GM19452 (cell line): ENCODE data around the gene BOD1L1.

Source experiments
- ATAC-seq: cut with Tn5 transposase; IDR thresholded peaks from one replicate; pipeline ENCODE4 v1.9.1; 2021; ENCODE audit not compliant: unreplicated experiment

Gene BOD1L1

GRCh38 chr4:13540446-13541175 is 86.9 kb downstream of the BOD1L1 start:
- ATAC-seq: no peak

GRCh38 chr4:13539619-13540445 is 87.7 kb downstream of the BOD1L1 start:
- no peak for ATAC-seq

GRCh38 chr4:13539047-13539618 is 88.4 kb downstream of the BOD1L1 start:
- no peak for ATAC-seq

- ATAC-seq: no peak
Measured at GRCh38 chr4:13538427-13538973, 89.0 kb downstream of the BOD1L1 start.

- no peak for ATAC-seq
Measured at GRCh38 chr4:13537832-13538177, 89.7 kb downstream of the BOD1L1 start.

GRCh38 chr4:13537011-13537831 is 90.3 kb downstream of the BOD1L1 start:
- no peak for ATAC-seq

GRCh38 chr4:13536607-13537006 is 90.9 kb downstream of the BOD1L1 start:
- no peak for ATAC-seq

GRCh38 chr4:13535708-13536361 is 91.7 kb downstream of the BOD1L1 start:
- no peak for ATAC-seq

- no peak for ATAC-seq
Measured at GRCh38 chr4:13535118-13535517, 92.4 kb downstream of the BOD1L1 start.

- no peak for ATAC-seq
Measured at GRCh38 chr4:13534344-13535063, 93.0 kb downstream of the BOD1L1 start.

- no peak for ATAC-seq
Measured at GRCh38 chr4:13533670-13534343, 93.7 kb downstream of the BOD1L1 start.

- ATAC-seq: no peak
Measured at GRCh38 chr4:13531625-13531998, 95.9 kb downstream of the BOD1L1 start.

- ATAC-seq: no peak
Measured at GRCh38 chr4:13530823-13531624, 96.5 kb downstream of the BOD1L1 start.

- ATAC-seq: no peak
Measured at GRCh38 chr4:13529128-13529919, 98.2 kb downstream of the BOD1L1 start.

- ATAC-seq: no peak
Measured at GRCh38 chr4:13528821-13529127, 98.8 kb downstream of the BOD1L1 start.

GRCh38 chr4:13527981-13528820 is 99.3 kb downstream of the BOD1L1 start:
- ATAC-seq: peak; percentile 74
